Thymus (tissue), 14 donors: ENCODE measurements around the gene SLC22A14. TPM values are rescaled to one million over a fixed set of nuclear protein-coding genes. Genes with fewer than 3 reads are reported as not detected.
"Not testable (repeated sequence)": the region's sequence is repeated elsewhere in the genome, so short reads cannot be mapped to it uniquely, and the experiment has no call there.

Experiments used
- DNase-seq, 9 donors: peaks; one replicate each; pipeline ENCODE4 v3.0.0-alpha.2; 2013; ENCODE audit warnings: low spot score in 9 of 9, low read depth in 6 of 9, missing footprints in 1 of 9
- H3K27ac ChIP-seq, 2 donors: one replicate each; pipeline ENCODE4 v1.5.1; 2013; ENCODE audit warnings: control low read depth in 1 of 2, low read depth in 1 of 2, low read length in 1 of 2, mild to moderate bottlenecking in 1 of 2, moderate library complexity in 1 of 2
- H3K27me3 ChIP-seq, 2 donors: one replicate each; pipeline ENCODE4 v1.5.1; 2013; ENCODE audit warnings: low read length in 1 of 2; ENCODE audit not compliant: control insufficient read depth in 2 of 2, insufficient read depth in 1 of 2
- H3K36me3 ChIP-seq, 2 donors: one replicate each; pipeline ENCODE4 v1.5.1; 2013; ENCODE audit warnings: low read length in 1 of 2, mild to moderate bottlenecking in 1 of 2, moderate library complexity in 1 of 2; ENCODE audit not compliant: control insufficient read depth in 2 of 2, insufficient read depth in 2 of 2
- H3K4me1 ChIP-seq, 2 donors: one replicate each; pipeline ENCODE4 v1.5.1; 2013; ENCODE audit warnings: low read length in 2 of 2; ENCODE audit not compliant: control insufficient read depth in 2 of 2, insufficient read depth in 2 of 2
- H3K4me3 ChIP-seq, 2 donors: one replicate each; pipeline ENCODE4 v1.5.1; 2013; ENCODE audit warnings: low read length in 2 of 2, control low read depth in 1 of 2, mild to moderate bottlenecking in 1 of 2
- H3K9me3 ChIP-seq, 2 donors: one replicate each; pipeline ENCODE4 v1.5.1; 2013; ENCODE audit warnings: low read length in 1 of 2, mild to moderate bottlenecking in 1 of 2; ENCODE audit not compliant: control insufficient read depth in 2 of 2, insufficient read depth in 1 of 2
- WGBS: extraction: QIAGEN DNeasy Blood & Tissue Kit; methylation state at CpG from one replicate; pipeline ENCODE4 v1.1.7; 2013; 5-methylcytosine and 5-hydroxymethylcytosine counted together
- long read RNA-seq, 10 donors: transcript quantifications; one replicate each; lab custom pipeline, GENCODE V29; 2026
- polyA plus RNA-seq: library from polyadenylated mRNA; stranded (reverse); fragments of 200-250 nt; gene quantifications from one replicate; pipeline ENCODE4 v1.2.3, GENCODE V29; 2013
- total RNA-seq: library from RNA; stranded (reverse); fragments of 120-200 nt; gene quantifications from one replicate; pipeline ENCODE4 v1.2.4, GENCODE V29; 2013
- donor health status: healthy.

SLC22A14 gene, protein sequence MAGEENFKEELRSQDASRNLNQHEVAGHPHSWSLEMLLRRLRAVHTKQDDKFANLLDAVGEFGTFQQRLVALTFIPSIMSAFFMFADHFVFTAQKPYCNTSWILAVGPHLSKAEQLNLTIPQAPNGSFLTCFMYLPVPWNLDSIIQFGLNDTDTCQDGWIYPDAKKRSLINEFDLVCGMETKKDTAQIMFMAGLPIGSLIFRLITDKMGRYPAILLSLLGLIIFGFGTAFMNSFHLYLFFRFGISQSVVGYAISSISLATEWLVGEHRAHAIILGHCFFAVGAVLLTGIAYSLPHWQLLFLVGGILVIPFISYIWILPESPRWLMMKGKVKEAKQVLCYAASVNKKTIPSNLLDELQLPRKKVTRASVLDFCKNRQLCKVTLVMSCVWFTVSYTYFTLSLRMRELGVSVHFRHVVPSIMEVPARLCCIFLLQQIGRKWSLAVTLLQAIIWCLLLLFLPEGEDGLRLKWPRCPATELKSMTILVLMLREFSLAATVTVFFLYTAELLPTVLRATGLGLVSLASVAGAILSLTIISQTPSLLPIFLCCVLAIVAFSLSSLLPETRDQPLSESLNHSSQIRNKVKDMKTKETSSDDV
- total RNA-seq (0.05 TPM), polyA plus RNA-seq (0.21 TPM)
- long read RNA-seq, donor 1, result 0 reads
- long read RNA-seq, donor 2, result 0 reads
- long read RNA-seq, donor 3, result 0 reads
- long read RNA-seq, donor 4, result 0 reads
- long read RNA-seq, donor 5, result 0 reads
- long read RNA-seq, donor 6, result 0 reads
- long read RNA-seq, donor 7, result 0 reads
- long read RNA-seq, donor 8, result 0 reads
- long read RNA-seq, donor 9, result 0 reads
- long read RNA-seq, donor 10, result 0 reads

DNA sequence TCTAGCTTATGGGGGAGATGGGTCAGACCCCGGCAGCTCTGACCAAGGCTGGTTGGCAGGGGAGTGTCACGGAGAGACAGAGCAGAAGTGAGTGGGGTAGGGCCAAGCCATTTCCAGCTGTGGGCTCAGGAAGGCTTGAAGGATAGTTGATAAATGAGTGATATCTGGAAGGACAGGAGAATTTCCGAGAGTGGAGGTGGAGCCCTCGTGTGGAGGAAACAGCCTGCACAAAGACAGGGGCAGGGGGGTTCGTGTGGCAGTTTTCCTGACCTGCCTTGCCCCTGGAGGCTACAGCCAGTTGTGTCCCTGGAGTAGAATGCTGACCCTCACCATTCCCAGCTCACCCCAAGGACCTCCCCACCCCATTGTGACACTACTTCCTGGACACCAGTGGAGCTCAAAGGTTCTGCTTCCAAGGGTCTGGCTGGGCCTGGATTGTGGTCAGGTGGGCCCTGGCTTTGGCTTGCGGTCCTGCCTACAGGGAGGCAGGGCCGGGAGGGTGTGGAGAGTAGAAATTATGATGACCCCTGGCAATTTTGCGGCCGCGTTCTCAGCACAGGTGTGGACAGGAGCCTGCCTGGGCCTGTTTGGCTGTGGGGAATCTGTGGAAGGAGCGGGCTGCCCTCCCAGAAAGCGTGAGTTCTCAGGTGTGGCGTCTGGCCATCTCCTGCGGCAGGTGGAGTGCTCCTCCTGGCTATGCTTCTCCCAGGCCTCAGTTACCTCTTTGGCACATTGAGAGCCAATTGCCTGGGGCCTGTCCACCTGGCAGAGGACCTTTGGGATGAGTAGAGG, at the start of gene SLC22A14:
Gene SLC22A14, plus strand, starts transcription at position 400 of the 792 bp plus-strand sequence. CDS start 23,733 bp downstream, outside the sequence.
- Histone ChIP-seq H3K9me3 (no peaks in the 10 kb centered on the region), H3K4me1 (no peaks in the 10 kb centered on the region), H3K4me3 (no peak within 1 kb of the TSS), H3K27ac (no peak within 1 kb of the TSS), H3K27me3 (no peaks in the 10 kb centered on the region), H3K36me3 (no peaks in the 10 kb centered on the region)
- DNase-seq, result no peak
- WGBS, result 95% methylated on average over 14 of the region's 14 CpGs

- H3K36me3 ChIP-seq, result peaks cover 9 to 25% of the 10 kb centered on the region in 2 donors
- no peaks in the 10 kb centered on the region for H3K9me3 ChIP-seq
- no peaks in the 10 kb centered on the region for H3K4me1 ChIP-seq
- WGBS, result 95% methylated on average over 2 of the region's 2 CpGs
- H3K4me3 ChIP-seq, result no peak overlapping the region
- no peak for DNase-seq
- H3K27me3 ChIP-seq, result no peaks in the 10 kb centered on the region
- no peak overlapping the region for H3K27ac ChIP-seq
Measured at GRCh38 chr3:38232701-38233100, 49.4 kb upstream of the SLC22A14 start.

DNA sequence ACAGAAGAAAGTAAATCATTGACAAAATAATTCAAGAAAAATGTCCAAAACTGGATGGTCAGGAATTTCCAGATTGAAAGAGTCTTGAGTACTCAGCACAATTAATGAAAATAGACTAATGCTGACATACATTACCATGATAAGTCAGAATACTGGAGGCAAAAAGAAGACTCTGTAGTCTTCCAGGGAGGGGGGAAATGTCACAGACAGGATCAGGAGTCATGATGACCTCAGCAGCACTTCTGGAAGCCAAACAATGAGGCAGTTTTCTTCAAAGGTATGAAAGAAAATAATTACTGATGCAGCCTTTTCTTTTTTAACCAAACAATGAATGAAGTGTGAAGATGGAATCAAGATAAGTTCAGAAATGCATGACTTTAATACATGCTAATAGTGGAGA, 46.6 kb upstream of the SLC22A14 start:
- no peak for DNase-seq
- peaks cover 11 to 31% of the 10 kb centered on the region in 2 donors for H3K36me3 ChIP-seq
- no peak overlapping the region for H3K27ac ChIP-seq
- no peak overlapping the region for H3K4me3 ChIP-seq
- H3K4me1 ChIP-seq, result no peaks in the 10 kb centered on the region
- no peaks in the 10 kb centered on the region for H3K9me3 ChIP-seq
- no peaks in the 10 kb centered on the region for H3K27me3 ChIP-seq

DNA sequence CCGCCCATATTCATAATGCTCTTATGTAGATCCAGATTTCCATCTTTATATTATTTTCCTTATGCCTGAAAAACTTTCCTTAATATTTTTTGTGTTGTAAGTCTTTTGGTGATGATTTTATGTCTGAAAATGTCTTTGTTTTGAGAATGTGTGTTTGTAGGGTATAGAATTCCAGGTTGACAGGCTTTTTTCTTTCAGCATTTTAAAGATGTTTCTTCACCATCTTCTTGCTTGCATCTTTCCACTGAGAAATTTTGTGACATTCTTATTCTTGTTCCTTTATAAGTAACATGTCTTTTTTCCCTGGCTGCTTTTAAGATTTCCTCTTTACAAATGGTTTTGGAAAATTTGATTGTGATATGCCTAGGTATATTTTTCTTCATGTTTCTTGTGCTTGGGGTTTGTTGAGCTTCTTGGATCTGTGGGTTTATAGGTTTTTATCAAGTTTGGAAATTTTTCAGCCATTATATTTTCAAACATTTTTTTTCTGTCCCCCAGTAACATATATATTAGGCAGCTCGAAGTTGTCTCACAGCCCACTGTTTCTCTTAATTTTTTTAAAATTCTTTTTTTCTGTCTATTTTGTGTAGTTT, 43.6 kb upstream of the SLC22A14 start:
- H3K27ac ChIP-seq, result no peak overlapping the region
- no peaks in the 10 kb centered on the region for H3K27me3 ChIP-seq
- no peak for DNase-seq
- H3K4me1 ChIP-seq, result no peaks in the 10 kb centered on the region
- H3K36me3 ChIP-seq, result peaks cover 8 to 24% of the 10 kb centered on the region in 2 donors
- H3K9me3 ChIP-seq, result no peaks in the 10 kb centered on the region
- WGBS, result 99% methylated on average over 2 of the region's 2 CpGs
- H3K4me3 ChIP-seq, result no peak overlapping the region

- H3K4me1 ChIP-seq, result not testable (repeated sequence)
- peaks cover 16 to 26% of the 10 kb centered on the region in 2 donors for H3K36me3 ChIP-seq
- WGBS, result 98% methylated on average over 4 of the region's 4 CpGs
Measured at GRCh38 chr3:38242812-38243211, 39.3 kb upstream of the SLC22A14 start.

DNA sequence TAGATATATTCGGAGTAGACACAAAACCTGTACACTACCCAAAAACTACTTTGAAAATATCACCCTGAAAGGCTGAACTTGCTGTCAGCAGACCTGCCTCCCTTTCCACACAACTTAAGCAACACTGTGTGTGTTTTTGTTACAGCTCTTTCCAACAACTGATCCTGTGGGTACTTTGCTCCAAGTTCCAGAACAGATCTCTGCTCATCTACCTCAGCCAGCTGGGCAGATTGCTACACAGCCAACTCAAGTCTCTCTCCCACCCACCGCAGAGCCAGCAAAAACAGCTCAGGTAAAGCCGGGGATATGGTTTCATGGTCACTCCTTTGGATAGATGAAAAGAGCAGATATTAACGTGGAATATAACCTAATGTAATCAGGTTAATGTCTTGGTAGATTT, 36.2 kb upstream of the SLC22A14 start:
- Histone ChIP-seq H3K4me3 (no peak overlapping the region), H3K36me3 (peaks cover 16 to 36% of the 10 kb centered on the region in 2 donors), H3K27ac (no peak overlapping the region), H3K4me1 (peaks cover 0 to 4% of the 10 kb centered on the region in 2 donors), H3K9me3 (no peaks in the 10 kb centered on the region), H3K27me3 (no peaks in the 10 kb centered on the region)
- 98% methylated on average over 4 of the region's 4 CpGs for WGBS
- no peak for DNase-seq

More at GRCh38 chr3:38242812-38243211, 39.3 kb upstream of the SLC22A14 start:
- not testable (repeated sequence) for DNase-seq, H3K4me3 ChIP-seq, H3K27ac ChIP-seq, H3K9me3 ChIP-seq, H3K27me3 ChIP-seq

- H3K4me3 ChIP-seq, result no peak overlapping the region
- peaks cover 0 to 4% of the 10 kb centered on the region in 2 donors for H3K4me1 ChIP-seq
- H3K27ac ChIP-seq, result peak overlapping the region in 1 of 2 donors; percentile 48
- H3K27me3 ChIP-seq, result no peaks in the 10 kb centered on the region
- DNase-seq, result no peak
- peaks cover 29 to 50% of the 10 kb centered on the region in 2 donors for H3K36me3 ChIP-seq
- H3K9me3 ChIP-seq, result no peaks in the 10 kb centered on the region
Measured at GRCh38 chr3:38247366-38248035, 34.6 kb upstream of the SLC22A14 start.

- H3K36me3 ChIP-seq, result peaks cover 54 to 76% of the 10 kb centered on the region in 2 donors
Measured at GRCh38 chr3:38250198-38250597, 31.9 kb upstream of the SLC22A14 start.

More at GRCh38 chr3:38250198-38250597, 31.9 kb upstream of the SLC22A14 start:
- Histone ChIP-seq H3K4me1 (peaks cover 0 to 4% of the 10 kb centered on the region in 2 donors), H3K9me3 (no peaks in the 10 kb centered on the region), H3K27me3 (no peaks in the 10 kb centered on the region), H3K4me3 (no peak overlapping the region), H3K27ac (no peak overlapping the region)
- WGBS, result 96% methylated on average over 2 of the region's 2 CpGs
- DNase-seq, result no peak
